Glomerular visceral epithelial cell (primary cell): ENCODE results near the gene GPR146.
"Not testable (repeated sequence)": the region's sequence is repeated elsewhere in the genome, so short reads cannot be mapped to it uniquely, and the experiment has no call there.

Experiments used
- DNase-seq: peaks from one replicate; pipeline ENCODE4 v3.0.0-alpha.2; 2016; ENCODE audit errors: extremely low spot score

GPR146 gene

GRCh38 chr7:1025743-1026581 is 18.4 kb upstream of the GPR146 start:
- no peak for DNase-seq

- DNase-seq = no peak
Observed at GRCh38 chr7:1026721-1027161, 17.6 kb upstream of the GPR146 start.

GRCh38 chr7:1027242-1028043 is 16.9 kb upstream of the GPR146 start:
- peak; percentile 24 for DNase-seq

- peak; percentile 90 for DNase-seq
Observed at GRCh38 chr7:1028044-1028770, 16.1 kb upstream of the GPR146 start.

GRCh38 chr7:1028775-1029636 is 15.3 kb upstream of the GPR146 start:
- DNase-seq = peak; percentile 89

GRCh38 chr7:1029637-1030443 is 14.5 kb upstream of the GPR146 start:
- DNase-seq = no peak

GRCh38 chr7:1030444-1031070 is 13.8 kb upstream of the GPR146 start:
- no peak for DNase-seq

GRCh38 chr7:1031716-1032455 is 12.5 kb upstream of the GPR146 start:
- DNase-seq = no peak

GRCh38 chr7:1032536-1033181 is 11.7 kb upstream of the GPR146 start:
- no peak for DNase-seq

GRCh38 chr7:1033546-1034145 is 10.7 kb upstream of the GPR146 start:
- DNase-seq = no peak

- not testable (repeated sequence) for DNase-seq
Observed at GRCh38 chr7:1034769-1035168, 9.6 kb upstream of the GPR146 start.

- not testable (repeated sequence) for DNase-seq
Observed at GRCh38 chr7:1036164-1036928, 8.0 kb upstream of the GPR146 start.

- not testable (repeated sequence) for DNase-seq
Observed at GRCh38 chr7:1040233-1040632, 4.1 kb upstream of the GPR146 start.

- no peak for DNase-seq
Observed at GRCh38 chr7:1040790-1041189, 3.6 kb upstream of the GPR146 start.

- DNase-seq = no peak
Observed at GRCh38 chr7:1041551-1042491, 2.5 kb upstream of the GPR146 start.

- no peak for DNase-seq
Observed at GRCh38 chr7:1042492-1042833, 1.9 kb upstream of the GPR146 start.
